ENCODE measurements around the gene SOS2.

DNA sequence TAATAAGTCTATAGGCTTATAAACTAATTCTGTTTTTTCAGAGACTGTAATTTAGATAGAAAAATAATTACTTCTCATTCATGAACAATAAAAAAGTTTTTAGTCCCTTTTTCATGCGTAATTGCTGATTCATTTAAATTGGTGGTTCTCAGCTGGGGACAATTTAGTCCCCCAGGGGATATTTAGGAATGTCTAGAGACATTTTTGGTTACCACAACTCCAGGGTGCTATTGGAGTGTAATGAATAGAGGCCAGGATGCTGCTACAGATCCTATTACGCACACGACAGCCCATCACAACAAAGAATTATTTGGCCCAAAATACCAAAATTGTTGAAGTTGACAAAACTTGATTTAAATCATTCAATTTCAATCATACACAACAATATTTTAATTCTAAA is 92.2 kb downstream of the SOS2 start:
- TF ChIP-seq, protein P1, sequence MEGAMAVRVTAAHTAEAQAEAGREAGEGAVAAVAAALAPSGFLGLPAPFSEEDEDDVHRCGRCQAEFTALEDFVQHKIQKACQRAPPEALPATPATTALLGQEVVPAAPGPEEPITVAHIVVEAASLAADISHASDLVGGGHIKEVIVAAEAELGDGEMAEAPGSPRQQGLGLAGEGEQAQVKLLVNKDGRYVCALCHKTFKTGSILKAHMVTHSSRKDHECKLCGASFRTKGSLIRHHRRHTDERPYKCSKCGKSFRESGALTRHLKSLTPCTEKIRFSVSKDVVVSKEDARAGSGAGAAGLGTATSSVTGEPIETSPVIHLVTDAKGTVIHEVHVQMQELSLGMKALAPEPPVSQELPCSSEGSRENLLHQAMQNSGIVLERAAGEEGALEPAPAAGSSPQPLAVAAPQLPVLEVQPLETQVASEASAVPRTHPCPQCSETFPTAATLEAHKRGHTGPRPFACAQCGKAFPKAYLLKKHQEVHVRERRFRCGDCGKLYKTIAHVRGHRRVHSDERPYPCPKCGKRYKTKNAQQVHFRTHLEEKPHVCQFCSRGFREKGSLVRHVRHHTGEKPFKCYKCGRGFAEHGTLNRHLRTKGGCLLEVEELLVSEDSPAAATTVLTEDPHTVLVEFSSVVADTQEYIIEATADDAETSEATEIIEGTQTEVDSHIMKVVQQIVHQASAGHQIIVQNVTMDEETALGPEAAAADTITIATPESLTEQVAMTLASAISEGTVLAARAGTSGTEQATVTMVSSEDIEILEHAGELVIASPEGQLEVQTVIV (IDR thresholded peaks at IDR 0.05; ENCODE audit: borderline replicate concordance, partially characterized antibody), result no peak
- TF ChIP-seq PRDM15 (CRISPR knock-in tag; IDR thresholded peaks at IDR 0.05) (no peak), CBFB (IDR thresholded peaks at IDR 0.05; ENCODE audit: low read depth) (no peak), TCF12 (IDR thresholded peaks at IDR 0.05; ENCODE audit: low read depth, low read length) (no peak)
- TF ChIP-seq, protein P2, sequence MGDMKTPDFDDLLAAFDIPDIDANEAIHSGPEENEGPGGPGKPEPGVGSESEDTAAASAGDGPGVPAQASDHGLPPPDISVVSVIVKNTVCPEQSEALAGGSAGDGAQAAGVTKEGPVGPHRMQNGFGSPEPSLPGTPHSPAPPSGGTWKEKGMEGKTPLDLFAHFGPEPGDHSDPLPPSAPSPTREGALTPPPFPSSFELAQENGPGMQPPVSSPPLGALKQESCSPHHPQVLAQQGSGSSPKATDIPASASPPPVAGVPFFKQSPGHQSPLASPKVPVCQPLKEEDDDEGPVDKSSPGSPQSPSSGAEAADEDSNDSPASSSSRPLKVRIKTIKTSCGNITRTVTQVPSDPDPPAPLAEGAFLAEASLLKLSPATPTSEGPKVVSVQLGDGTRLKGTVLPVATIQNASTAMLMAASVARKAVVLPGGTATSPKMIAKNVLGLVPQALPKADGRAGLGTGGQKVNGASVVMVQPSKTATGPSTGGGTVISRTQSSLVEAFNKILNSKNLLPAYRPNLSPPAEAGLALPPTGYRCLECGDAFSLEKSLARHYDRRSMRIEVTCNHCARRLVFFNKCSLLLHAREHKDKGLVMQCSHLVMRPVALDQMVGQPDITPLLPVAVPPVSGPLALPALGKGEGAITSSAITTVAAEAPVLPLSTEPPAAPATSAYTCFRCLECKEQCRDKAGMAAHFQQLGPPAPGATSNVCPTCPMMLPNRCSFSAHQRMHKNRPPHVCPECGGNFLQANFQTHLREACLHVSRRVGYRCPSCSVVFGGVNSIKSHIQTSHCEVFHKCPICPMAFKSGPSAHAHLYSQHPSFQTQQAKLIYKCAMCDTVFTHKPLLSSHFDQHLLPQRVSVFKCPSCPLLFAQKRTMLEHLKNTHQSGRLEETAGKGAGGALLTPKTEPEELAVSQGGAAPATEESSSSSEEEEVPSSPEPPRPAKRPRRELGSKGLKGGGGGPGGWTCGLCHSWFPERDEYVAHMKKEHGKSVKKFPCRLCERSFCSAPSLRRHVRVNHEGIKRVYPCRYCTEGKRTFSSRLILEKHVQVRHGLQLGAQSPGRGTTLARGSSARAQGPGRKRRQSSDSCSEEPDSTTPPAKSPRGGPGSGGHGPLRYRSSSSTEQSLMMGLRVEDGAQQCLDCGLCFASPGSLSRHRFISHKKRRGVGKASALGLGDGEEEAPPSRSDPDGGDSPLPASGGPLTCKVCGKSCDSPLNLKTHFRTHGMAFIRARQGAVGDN (IDR thresholded peaks at IDR 0.05), result no peak
